PFSK-1 (cell line): ENCODE data around the gene IL3.

Experiments
- FOXP2 ChIP-seq: optimal IDR thresholded peaks from 2 replicates; pipeline ENCODE3; 2011; ENCODE audit warnings: borderline replicate concordance, control low read depth, inconsistent platforms; ENCODE audit not compliant: insufficient read depth; ENCODE audit errors: extremely low read length, extremely low read depth
- POLR2AphosphoS5 ChIP-seq: IDR thresholded peaks from 2 replicates; pipeline ENCODE4 v1.6.1; 2012; ENCODE audit warnings: low read depth, mild to moderate bottlenecking, control low read depth, low read length, moderate library complexity
- SIN3A ChIP-seq: IDR thresholded peaks from 2 replicates; pipeline ENCODE4 v1.6.1; 2012; ENCODE audit warnings: mild to moderate bottlenecking, low read length, moderate library complexity, borderline replicate concordance; ENCODE audit not compliant: insufficient read depth
- TAF1 ChIP-seq: IDR thresholded peaks from 2 replicates; pipeline ENCODE4 v1.6.1; 2012; ENCODE audit warnings: low read length, control low read depth, borderline replicate concordance; ENCODE audit not compliant: insufficient read depth
- TF ChIP-seq, protein P1 (sequence below), 2 experiments: IDR thresholded peaks; 2 replicates each; pipeline versions ENCODE4 v1.6.1 to v1.8.0; 2011 to 2012; ENCODE audit warnings: low read depth in 2 of 2, low read length in 2 of 2, control low read depth in 1 of 2, inconsistent platforms in 1 of 2, mild to moderate bottlenecking in 1 of 2, moderate library complexity in 1 of 2; ENCODE audit not compliant: insufficient read depth in 1 of 2

The IL3 gene

DNA sequence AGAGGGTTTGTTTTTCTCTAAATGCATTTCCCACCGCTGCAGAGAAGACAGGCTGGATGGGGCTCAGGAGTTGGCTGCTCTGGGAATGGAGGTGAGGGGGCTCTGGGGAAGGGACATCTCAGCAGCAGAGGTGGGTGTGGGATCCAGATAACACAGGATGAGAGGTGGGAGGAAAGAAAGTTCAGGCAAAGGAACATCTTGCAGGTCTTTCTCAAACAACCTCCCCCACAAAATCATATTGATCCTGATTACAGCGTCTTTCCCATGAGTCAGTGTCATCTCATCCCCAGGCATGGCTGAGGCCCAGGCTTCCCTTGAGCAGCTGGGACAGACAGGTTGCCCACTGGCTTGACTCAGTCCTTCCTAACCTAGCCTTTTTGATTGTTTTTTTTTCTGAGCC is 37.7 kb upstream of the IL3 start:
- TF ChIP-seq TAF1 (no peak), POLR2AphosphoS5 (no peak), SIN3A (no peak), FOXP2 (no peak)
- TF ChIP-seq, protein P1, sequence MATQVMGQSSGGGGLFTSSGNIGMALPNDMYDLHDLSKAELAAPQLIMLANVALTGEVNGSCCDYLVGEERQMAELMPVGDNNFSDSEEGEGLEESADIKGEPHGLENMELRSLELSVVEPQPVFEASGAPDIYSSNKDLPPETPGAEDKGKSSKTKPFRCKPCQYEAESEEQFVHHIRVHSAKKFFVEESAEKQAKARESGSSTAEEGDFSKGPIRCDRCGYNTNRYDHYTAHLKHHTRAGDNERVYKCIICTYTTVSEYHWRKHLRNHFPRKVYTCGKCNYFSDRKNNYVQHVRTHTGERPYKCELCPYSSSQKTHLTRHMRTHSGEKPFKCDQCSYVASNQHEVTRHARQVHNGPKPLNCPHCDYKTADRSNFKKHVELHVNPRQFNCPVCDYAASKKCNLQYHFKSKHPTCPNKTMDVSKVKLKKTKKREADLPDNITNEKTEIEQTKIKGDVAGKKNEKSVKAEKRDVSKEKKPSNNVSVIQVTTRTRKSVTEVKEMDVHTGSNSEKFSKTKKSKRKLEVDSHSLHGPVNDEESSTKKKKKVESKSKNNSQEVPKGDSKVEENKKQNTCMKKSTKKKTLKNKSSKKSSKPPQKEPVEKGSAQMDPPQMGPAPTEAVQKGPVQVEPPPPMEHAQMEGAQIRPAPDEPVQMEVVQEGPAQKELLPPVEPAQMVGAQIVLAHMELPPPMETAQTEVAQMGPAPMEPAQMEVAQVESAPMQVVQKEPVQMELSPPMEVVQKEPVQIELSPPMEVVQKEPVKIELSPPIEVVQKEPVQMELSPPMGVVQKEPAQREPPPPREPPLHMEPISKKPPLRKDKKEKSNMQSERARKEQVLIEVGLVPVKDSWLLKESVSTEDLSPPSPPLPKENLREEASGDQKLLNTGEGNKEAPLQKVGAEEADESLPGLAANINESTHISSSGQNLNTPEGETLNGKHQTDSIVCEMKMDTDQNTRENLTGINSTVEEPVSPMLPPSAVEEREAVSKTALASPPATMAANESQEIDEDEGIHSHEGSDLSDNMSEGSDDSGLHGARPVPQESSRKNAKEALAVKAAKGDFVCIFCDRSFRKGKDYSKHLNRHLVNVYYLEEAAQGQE (IDR thresholded peaks at IDR 0.05; ENCODE audit: insufficient read depth in 1 of 2, low read depth in 2 of 2, low read length in 2 of 2) = no peak

DNA sequence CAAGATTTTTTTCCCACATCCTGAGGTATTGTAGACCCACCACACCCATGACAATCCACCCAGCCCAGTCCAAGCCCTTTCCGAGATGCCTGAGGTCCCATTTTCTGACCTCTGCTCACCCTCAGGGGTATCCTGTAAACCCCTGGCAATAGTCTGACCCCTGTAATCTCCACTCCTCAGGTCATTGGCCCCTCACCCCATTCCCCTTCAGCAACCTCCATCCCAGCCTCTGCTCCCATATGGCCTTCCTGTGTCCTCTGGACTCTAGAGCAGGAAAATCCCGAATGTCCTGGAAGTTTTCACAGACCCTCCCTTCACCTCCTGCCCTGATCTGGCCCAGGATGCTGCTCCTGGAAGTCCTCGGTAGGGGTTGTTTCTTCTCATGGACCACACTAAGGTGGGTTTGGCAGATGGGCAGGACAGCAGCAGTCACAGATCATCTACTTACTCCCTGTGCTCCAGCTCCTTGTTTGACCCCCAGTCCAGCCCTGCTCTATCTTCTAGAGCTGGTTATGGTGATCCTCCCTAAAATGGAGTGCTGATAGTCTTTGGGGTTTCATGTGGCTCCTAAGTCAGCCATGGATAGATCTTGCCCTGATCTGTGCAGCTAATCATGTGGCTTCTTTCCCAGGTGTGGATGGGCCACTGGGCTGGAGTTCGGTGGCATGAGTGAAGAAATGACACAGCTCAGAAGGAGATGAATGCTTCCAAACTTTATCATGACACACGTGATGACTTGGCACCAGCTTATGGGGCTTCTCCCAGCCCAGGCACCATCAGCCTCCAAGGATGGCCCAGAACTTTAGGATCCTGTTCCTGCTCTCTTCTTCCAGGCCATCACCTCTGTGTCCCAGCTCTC is 37.0 kb upstream of the IL3 start:
- TF ChIP-seq TAF1 = no peak
- TF ChIP-seq FOXP2 = no peak
- TF ChIP-seq SIN3A = no peak
- TF ChIP-seq, protein P1 (IDR thresholded peaks at IDR 0.05; ENCODE audit: insufficient read depth in 1 of 2, low read depth in 2 of 2, low read length in 2 of 2) = no peak
- no peak for TF ChIP-seq POLR2AphosphoS5

DNA sequence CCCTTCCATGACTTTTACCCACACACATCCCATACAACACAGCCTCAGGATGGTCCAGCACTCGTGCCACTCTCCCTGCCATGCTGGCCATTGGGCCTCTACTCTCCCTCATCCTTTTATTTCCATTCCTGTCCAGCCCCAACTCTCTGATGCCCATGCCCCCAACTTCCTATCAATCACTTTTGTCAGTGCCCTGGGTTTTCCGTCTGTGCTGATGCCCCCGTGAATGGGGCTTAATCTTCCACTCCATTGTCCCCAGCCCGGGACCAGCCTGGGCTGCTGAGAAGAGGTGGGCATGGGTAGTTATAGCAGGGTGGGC is 36.4 kb upstream of the IL3 start:
- TF ChIP-seq TAF1 (no peak), FOXP2 (no peak), POLR2AphosphoS5 (no peak), SIN3A (no peak)
- TF ChIP-seq, protein P1 (IDR thresholded peaks at IDR 0.05; ENCODE audit: insufficient read depth in 1 of 2, low read depth in 2 of 2, low read length in 2 of 2) = no peak

DNA sequence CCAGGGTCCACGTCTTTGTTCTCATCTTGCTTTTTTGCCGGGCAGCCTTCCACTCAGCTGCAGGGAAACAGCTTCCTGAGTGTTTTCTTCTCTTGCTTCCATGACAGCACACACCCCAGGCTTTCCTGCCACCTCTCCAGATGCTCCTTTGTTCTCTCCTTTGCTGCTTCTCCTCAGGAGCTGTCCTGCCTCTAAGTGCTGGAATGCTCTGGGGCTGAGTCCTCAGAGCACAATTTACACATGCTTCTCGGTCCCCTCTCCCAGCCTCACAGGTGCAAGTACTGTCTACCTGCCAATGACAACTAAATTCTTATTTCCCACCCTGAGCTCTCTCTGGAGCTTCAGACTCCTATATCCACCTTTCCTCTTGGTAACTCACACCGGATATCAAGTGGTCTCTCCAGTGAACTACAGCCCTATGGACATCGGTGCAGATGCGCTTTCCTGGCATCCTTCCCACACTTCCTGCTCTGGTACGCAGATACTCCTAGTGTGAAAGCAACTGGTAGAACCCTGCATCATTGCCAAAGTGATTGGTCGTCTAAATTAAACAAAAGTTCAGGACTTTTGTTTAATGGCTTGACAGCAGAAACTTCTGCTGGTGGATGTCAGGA is 35.6 kb upstream of the IL3 start:
- TF ChIP-seq TAF1 = no peak
- TF ChIP-seq, protein P1 (IDR thresholded peaks at IDR 0.05; ENCODE audit: insufficient read depth in 1 of 2, low read depth in 2 of 2, low read length in 2 of 2) = peak; percentile 73 to 90
